Erythroblast (primary cell): ENCODE data around the gene NRXN3.

Experiments used
- DNase-seq, 2 experiments: peaks; one replicate each; lab custom pipeline; 2025; lab: John Stamatoyannopoulos, UW
- GATA1 ChIP-seq: IDR thresholded peaks from 2 replicates; pipeline ENCODE4 v1.6.1; 2011; ENCODE audit warnings: low read depth, mild to moderate bottlenecking, control low read depth, low read length, moderate library complexity
- POLR2A ChIP-seq: IDR thresholded peaks from 2 replicates; pipeline ENCODE4 v1.6.1; 2011; ENCODE audit warnings: mild to moderate bottlenecking, low read length

NRXN3 gene

DNA sequence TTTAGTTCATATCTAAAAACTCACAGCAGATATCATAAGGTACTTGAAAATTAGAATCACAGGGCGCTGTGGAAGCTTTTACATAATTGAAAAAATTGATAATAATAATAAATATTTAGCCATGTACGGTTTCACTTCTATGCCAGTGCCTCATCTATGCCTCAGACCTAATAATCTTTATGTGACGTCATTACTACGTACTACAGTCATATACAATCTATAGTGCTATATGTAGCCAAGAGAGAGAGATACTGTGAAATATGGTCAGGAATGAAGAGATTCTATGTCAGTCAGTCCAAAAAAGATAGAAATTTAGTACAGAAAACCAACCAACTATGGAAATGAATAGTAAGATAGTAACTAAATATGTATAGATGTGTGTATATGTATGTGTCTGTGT is 1010.5 kb downstream of the NRXN3 start:
- TF ChIP-seq POLR2A (no peak), GATA1 (no peak)
- DNase-seq = no peak

DNA sequence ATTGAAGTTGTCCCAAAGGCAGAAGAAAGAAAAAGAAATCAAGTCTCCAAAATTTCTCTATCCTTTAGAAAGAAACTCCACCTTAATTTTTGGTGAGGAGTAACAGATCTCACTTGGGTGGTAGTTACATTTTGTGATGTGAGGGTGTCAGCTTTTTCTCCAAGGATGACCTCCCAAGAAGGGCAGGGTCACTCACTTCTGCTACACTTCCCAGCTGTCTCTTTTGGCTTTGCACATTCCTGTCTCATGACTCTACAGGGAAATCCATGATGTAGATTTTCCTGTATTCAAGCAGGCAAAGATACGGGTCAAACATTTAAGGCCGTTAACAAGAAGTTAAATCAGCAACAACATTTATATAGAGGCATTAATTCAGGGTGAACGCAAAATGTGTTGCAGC is 1016.4 kb downstream of the NRXN3 start:
- TF ChIP-seq GATA1 = no peak

DNA sequence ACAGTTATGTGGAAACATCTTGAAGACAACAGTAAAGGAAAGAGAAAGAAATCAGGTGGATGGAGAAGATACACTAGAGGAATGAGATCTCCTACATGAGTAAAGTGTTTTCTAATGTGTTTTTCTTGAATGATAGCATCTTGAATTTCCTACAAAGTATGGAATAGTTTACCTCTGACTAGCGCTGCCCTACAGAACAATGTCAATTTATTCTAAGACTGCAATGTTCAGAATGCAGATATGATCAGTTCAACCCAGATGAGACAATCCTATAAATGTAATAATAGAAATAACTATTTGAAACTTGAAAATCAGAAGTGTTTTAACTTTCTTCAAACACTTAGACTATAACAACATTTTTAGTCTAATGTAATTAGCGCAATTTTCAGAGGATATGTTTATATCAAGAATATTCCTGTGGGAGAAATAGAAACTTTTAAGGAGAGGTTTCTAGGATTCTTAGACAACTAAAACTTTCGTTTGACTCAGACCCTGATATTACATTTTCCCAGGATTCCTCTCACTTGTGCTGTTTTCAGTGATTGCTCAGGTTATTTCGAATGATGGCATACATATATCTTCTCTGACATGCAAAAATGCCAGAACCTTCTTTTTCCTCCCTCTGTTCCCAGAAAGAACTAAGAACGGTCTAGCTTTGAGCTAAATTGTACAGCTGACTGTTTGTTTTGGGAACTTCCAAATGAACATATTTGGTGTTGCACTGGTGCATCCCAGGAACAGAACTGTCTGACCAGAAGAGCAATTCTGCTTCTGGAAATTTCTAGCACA is 1023.7 kb downstream of the NRXN3 start:
- no peak for TF ChIP-seq GATA1
- no peak for TF ChIP-seq POLR2A
- DNase-seq = no peak

More for the DNA sequence above, 1016.4 kb downstream of the NRXN3 start:
- no peak for DNase-seq

DNA sequence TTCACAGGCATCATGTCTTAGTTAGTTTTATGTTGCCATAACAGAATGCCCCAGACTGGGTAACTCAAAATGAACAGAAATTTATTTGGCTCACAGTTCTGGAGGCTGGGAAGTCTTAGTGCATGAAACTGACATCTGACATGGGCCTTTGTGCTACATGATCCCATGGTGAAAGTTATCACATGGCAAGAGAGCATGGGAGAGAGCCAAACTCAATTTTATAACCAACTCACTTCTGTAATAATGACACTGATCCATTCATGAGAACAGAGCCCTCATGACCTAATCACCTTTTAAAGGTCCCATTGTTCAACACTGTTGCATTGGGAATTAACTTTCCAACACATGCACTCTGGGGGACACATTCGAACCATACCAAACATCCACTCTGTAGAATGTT is 1026.0 kb downstream of the NRXN3 start:
- DNase-seq = no peak
- TF ChIP-seq POLR2A = no peak
- no peak for TF ChIP-seq GATA1

DNA sequence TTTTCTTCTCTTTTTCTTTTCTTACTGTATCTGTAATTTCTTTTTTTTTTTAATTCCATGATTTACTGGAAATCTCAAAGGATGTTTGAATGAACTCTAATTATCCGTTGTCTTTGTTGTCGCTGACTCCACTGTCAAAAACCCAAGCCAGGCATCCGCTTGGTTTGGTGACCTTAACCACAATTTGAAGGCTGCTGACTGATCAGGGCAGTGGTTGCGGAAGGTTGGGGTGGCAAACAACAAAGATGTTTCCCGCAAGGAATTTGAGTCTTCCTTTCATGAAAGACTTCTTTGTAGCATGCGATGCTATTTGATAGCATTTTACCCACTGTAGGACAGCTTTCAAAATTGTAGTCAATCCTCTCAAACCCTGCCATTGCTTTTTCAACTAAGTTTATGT is 1027.3 kb downstream of the NRXN3 start:
- DNase-seq = no peak
- no peak for TF ChIP-seq GATA1
- TF ChIP-seq POLR2A = no peak

DNA sequence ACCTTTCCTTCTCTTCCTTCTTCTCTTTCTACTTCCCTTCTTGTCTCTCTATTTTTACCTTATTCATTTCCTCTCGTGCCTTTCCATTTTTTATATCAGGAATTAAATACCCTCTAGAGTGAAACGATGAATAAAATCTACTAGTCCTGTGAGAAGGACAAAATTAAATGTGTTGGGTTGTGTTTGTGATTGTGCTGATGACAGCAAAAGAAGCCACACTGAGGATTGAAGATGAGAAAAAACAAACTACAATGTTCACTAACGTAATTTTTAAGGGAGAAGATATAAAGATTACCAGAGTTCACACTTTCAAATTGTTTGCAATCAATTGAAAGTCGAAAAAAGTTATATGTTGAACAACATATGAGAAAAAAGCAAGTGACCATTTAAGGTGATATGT is 1029.0 kb downstream of the NRXN3 start:
- DNase-seq = no peak
- TF ChIP-seq POLR2A = no peak
- no peak for TF ChIP-seq GATA1

DNA sequence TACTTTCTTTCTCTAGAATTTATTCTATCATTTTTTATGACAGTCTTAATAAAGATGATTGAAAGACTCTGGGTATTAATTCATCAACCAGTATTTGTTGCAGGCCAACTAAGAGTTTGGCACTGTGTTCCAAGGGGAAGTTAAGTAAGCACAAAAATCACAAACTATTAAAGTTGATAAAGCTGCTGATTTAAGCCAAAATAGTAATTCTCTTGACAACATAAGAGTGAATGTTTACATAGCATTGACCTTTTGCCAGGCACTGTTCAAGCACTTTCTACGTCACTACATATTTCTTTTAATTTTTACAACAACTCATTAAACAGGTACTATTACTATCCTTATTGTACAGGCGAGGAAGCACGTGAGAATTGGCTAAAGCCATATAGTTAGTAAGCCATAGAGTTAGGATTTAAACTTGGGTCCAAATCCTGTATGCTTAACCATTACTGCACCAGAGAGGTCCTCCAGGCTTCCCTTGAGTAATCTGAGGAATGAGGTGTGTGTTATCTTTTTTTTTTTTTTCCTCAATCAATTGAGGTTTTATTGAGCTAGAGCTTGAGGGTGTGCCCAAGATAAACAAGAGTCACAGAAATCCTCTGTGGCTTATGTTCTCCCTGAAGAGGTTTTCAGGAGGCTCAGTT is 1031.5 kb downstream of the NRXN3 start:
- no peak for TF ChIP-seq GATA1
- TF ChIP-seq POLR2A = no peak
- no peak for DNase-seq

DNA sequence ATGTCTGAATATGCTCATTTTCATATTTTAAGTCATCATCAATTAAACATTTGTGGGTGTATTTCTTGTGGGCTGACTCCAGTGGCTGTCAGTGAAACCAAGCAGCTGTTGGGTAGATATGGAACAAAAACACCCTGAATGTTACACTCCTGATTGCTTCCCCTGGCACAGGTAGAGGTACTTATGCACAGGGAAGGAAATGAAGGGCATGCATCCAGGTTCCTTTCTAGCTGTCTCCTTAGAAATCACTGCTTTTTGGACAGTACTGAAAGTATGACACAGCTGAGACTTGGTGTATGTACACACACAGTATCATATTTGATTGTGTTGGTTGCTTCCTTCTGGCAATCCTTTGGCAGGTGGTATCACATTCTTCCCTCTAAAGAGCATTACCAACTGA is 1034.4 kb downstream of the NRXN3 start:
- DNase-seq = no peak
- TF ChIP-seq GATA1 (no peak), POLR2A (no peak)

DNA sequence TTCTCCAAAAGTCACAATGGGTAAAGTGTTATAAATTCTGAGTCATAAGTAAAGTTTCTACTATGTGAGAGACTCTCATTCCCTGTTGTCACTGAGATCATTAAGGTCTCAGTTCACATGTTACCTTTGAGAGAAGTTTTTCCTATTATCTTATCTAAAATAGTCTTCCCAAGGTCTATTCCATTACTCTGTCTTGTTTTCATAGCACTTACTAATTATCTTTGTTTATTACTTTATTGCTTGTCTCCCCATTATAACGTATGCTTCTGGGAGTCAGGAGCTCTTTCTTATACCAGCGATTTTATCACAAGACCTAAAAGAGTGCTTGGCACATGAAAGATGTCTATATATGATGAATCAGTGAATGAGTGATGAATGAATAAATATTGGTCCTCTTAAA is 1039.2 kb downstream of the NRXN3 start:
- TF ChIP-seq GATA1 (no peak), POLR2A (no peak)
- DNase-seq = no peak

DNA sequence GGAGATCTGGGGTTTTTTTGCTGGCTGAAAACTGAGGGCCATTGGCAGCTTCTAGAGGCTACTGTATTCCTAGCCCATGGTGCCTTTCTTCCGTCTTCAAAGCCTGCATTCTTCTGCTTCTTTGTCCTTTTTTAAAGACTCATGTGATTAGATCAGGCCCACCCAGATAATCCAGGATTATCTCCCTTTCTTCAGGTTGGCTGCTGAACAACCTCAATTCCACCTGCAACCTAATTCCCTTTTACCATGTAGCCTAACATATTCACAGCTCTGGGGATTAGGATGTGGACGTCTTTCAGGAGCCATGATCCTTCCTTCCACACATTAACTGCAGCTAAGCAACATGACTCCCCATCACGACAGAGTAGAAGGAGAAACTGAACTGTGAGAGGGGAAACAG is 1055.6 kb downstream of the NRXN3 start:
- TF ChIP-seq POLR2A (no peak), GATA1 (no peak)
- no peak for DNase-seq

DNA sequence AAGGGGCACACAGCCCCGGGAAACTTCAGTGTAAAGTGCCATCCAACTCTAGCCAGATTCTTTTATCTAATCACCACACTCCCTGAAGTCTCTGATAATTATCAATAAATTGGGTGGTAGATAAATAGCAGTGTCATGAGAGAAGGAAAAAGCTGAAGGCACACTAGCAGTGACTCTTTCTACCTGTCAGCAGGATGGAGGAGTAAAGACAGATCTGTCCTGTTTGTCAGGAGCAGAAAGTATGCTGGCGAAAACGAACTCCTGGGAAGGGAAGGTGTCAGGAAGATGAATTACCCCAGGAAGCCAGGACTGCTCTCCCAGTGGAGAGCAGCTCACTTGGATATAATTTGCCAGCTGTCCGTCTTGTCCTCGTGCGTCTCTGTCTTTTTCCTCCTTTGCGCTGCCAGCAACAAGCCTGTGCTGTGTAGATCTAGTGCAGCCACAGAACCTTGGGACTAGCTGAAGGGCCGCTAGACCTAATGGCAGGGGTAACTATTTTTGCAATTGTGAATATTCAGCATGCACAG is 1059.3 kb downstream of the NRXN3 start:
- TF ChIP-seq POLR2A = no peak
- no peak for TF ChIP-seq GATA1
- DNase-seq = no peak

DNA sequence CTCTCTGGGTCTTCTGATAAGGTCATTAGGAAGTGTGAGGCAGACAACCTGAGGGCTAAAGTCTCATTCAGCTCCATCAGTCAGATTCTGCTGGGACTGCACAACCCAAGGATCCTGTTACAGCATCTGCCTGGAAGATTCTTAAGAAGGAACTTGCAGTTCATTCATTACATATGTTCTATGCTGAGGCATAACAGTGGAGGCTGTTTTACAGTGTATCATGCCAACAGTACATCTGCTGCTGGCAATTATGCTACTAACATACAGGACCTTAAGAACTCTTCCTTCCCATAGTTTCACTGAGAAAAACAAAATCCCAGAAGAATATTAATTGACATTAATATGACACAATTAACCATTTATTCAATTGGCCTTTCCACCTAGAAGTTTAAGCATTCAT is 1072.5 kb downstream of the NRXN3 start:
- TF ChIP-seq GATA1 = no peak
- no peak for TF ChIP-seq POLR2A
- no peak for DNase-seq

DNA sequence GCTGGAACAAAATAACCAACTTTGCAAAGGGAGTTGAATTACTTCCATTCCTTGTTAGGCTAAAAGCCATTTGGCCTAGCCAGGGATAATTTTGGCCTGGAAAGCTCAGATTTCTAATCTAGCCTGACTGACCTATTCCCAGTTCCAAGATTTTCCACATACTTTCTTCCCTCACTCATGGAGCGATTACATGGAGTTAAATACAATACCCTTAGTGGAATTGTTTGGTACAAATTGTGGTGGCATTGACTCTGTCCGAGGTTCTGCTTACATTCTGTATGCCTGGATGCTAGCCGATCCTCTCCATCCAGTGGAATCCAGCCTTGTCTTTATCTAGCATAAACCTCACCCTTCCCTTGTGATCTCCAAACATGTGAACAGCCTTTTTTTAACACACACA is 1076.0 kb downstream of the NRXN3 start:
- TF ChIP-seq GATA1 (no peak), POLR2A (no peak)
- DNase-seq = no peak

DNA sequence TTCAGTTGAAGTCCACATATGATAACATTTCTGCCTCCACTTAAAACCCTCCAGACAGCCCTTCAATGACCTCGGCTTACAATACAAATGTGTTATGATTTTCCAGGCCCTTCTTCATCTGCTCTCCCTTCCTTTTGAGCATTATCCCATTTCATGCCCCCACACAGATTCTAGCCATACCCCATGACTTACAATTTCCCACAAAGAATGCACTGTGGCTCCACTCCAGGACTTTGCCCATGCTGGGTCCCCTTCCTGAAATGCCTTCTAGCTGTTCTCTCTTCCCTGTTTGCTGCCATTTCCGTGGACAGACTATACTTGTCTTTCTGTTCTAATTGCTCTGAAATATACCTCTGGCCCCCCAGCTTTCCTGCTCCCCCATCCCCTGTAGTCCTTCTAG is 1078.0 kb downstream of the NRXN3 start:
- no peak for DNase-seq
- TF ChIP-seq POLR2A (no peak), GATA1 (no peak)
